GM04503 (cell line): ENCODE data around the gene CHRM5.

ENCODE experiments used
- DNase-seq: peaks from one replicate; pipeline ENCODE4 v3.0.0-alpha.2; 2012; ENCODE audit warnings: low read depth

CHRM5 gene

GRCh38 chr15:34102175-34102925 lies 134.1 kb downstream of the CHRM5 start:
- DNase-seq, result no peak

- DNase-seq, result no peak
These were observed 138.1 kb downstream of the CHRM5 start for GRCh38 chr15:34106423-34106822.

GRCh38 chr15:34107315-34107714 lies 139.0 kb downstream of the CHRM5 start:
- DNase-seq, result no peak

- DNase-seq, result no peak
These were observed 141.7 kb downstream of the CHRM5 start for GRCh38 chr15:34109797-34110663.

- no peak for DNase-seq
These were observed 143.2 kb downstream of the CHRM5 start for GRCh38 chr15:34111488-34111887.

- DNase-seq, result no peak
These were observed 145.9 kb downstream of the CHRM5 start for GRCh38 chr15:34114215-34114614.

- DNase-seq, result no peak
These were observed 146.4 kb downstream of the CHRM5 start for GRCh38 chr15:34114739-34115138.

GRCh38 chr15:34116620-34117019 lies 148.3 kb downstream of the CHRM5 start:
- no peak for DNase-seq
